Mesothelial cell of epicardium (in vitro differentiated cells): Measurements from ENCODE around the gene ZBTB4. TPM values are rescaled to one million over a fixed set of nuclear protein-coding genes. Genes with fewer than 3 reads are reported as not detected.

ENCODE experiments used
- DNase-seq, 2 experiments: peaks; one replicate each; pipeline ENCODE4 v3.0.0; 2021; ENCODE audit warnings: low spot score in 2 of 2; ENCODE audit not compliant: unreplicated experiment in 2 of 2
- H3K27ac Mint-ChIP-seq: 2 replicates; pipeline ENCODE4 v1.8.0; 2021; ENCODE audit warnings: mixed read lengths
- H3K27me3 Mint-ChIP-seq: 2 replicates; pipeline ENCODE4 v1.8.0; 2021; ENCODE audit warnings: low read depth, mixed read lengths
- H3K36me3 Mint-ChIP-seq: 2 replicates; pipeline ENCODE4 v1.8.0; 2021; ENCODE audit warnings: mixed read lengths
- H3K4me1 Mint-ChIP-seq: 2 replicates; pipeline ENCODE4 v1.8.0; 2021; ENCODE audit warnings: mixed read lengths
- H3K4me3 Mint-ChIP-seq: 2 replicates; pipeline ENCODE4 v1.8.0; 2021; ENCODE audit warnings: mild to moderate bottlenecking, moderate library complexity, mixed read lengths
- H3K9me3 Mint-ChIP-seq: 2 replicates; pipeline ENCODE4 v1.8.0; 2021; ENCODE audit warnings: mixed read lengths
- CTCF ChIP-seq: fragments of 200-600 bp; sonication (generic); IDR thresholded peaks from one replicate; pipeline ENCODE4 v1.5.0; 2021; ENCODE audit warnings: antibody characterized with exemption; ENCODE audit not compliant: unreplicated experiment
- total RNA-seq: library from RNA; stranded (reverse); gene quantifications from 3 replicates; pipeline ENCODE4 v1.2.1, GENCODE V29; 2021

The ZBTB4 gene
- total RNA-seq, 1 donor from 2014 or later, result 39.7 TPM

- DNase-seq, result no peak
- Mint-ChIP-seq H3K36me3 (peaks cover 38% of the 10 kb centered on the region), H3K4me3 (no peak overlapping the region), H3K9me3 (no peaks in the 10 kb centered on the region), H3K27ac (peak overlapping the region; percentile 8), H3K27me3 (no peaks in the 10 kb centered on the region), H3K4me1 (peaks cover 7% of the 10 kb centered on the region)
- no peak for TF ChIP-seq CTCF
Observed at GRCh38 chr17:7493941-7494340, 14.5 kb upstream of the ZBTB4 start.

GRCh38 chr17:7491583-7491982 is 12.2 kb upstream of the ZBTB4 start:
- Mint-ChIP-seq H3K27me3 (no peaks in the 10 kb centered on the region), H3K9me3 (no peaks in the 10 kb centered on the region), H3K36me3 (peaks cover 24% of the 10 kb centered on the region), H3K4me3 (no peak overlapping the region), H3K27ac (no peak overlapping the region), H3K4me1 (peaks cover 23% of the 10 kb centered on the region)
- TF ChIP-seq CTCF, result no peak
- no peak for DNase-seq

GRCh38 chr17:7490144-7490543 is 10.7 kb upstream of the ZBTB4 start:
- Mint-ChIP-seq H3K9me3 (no peaks in the 10 kb centered on the region), H3K36me3 (peaks cover 14% of the 10 kb centered on the region), H3K27ac (peak overlapping the region; percentile 5), H3K4me3 (no peak overlapping the region), H3K27me3 (no peaks in the 10 kb centered on the region), H3K4me1 (peaks cover 33% of the 10 kb centered on the region)
- no peak for TF ChIP-seq CTCF
- no peak for DNase-seq

- no peak for DNase-seq
- H3K27ac Mint-ChIP-seq, result peak overlapping the region; percentile 37
- H3K27me3 Mint-ChIP-seq, result no peaks in the 10 kb centered on the region
- no peaks in the 10 kb centered on the region for H3K9me3 Mint-ChIP-seq
- H3K36me3 Mint-ChIP-seq, result peaks cover 6% of the 10 kb centered on the region
- peaks cover 60% of the 10 kb centered on the region for H3K4me1 Mint-ChIP-seq
- peak overlapping the region; percentile 97 for H3K4me3 Mint-ChIP-seq
- TF ChIP-seq CTCF, result no peak
Observed at GRCh38 chr17:7486181-7486580, 6.8 kb upstream of the ZBTB4 start.

GRCh38 chr17:7484919-7485377 is 5.5 kb upstream of the ZBTB4 start:
- Mint-ChIP-seq H3K27ac (peak overlapping the region; percentile 100), H3K9me3 (no peaks in the 10 kb centered on the region), H3K27me3 (no peaks in the 10 kb centered on the region), H3K4me3 (peak overlapping the region; percentile 97), H3K4me1 (peaks cover 67% of the 10 kb centered on the region), H3K36me3 (peaks cover under 1% of the 10 kb centered on the region)
- TF ChIP-seq CTCF, result no peak
- DNase-seq, result no peak
